SKM-1 (cell line): ENCODE results near the gene GIMAP2.
"Not testable (repeated sequence)": the region's sequence is repeated elsewhere in the genome, so short reads cannot be mapped to it uniquely, and the experiment has no call there.

Experiments
- DNase-seq: peaks from one replicate; lab custom pipeline; 2025; ENCODE audit not compliant: unreplicated experiment; lab: John Stamatoyannopoulos, UW

The GIMAP2 gene

DNA sequence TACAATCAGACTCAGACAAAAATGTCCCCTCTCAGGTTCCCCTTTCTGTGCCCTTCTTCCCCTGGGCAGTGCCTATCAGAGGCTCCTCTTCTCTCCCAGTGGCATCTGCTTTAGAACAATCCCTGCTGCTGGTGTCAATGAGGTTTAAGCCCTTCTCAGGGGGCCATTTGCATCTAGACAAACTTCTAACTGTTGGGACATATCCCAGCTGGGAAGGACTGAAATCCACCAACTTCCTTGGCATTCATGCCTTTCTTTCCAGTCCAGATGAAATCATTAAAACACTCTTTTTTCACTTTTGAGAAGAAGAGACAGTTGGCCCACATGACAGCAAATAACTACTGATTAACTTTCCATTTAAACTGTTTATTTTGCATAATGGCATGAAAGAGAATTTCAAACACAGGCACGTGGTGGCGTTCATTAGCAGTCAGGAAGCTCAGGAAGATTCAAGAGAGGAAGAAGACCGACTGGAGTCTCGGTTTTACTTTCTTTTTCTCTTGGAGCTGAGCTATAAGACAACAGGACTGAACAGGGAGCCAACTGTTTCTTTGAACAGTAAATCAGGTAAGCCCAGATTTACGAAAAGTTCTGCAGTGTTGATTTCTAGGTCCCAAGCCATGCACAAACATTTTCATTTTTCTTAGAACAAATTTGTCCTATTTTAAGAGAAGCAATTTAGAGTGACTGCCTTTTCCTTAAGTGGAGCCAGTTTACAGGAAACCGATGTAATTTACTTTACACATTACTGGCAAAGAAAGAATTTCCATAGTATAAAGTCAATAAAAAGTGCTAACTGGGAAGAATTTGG lies at the start of gene GIMAP2:
Gene GIMAP2, plus strand, starts transcription at position 488 of the 811 bp plus-strand sequence. CDS start 1,354 bp downstream, outside the sequence.
- peak; percentile 30 for DNase-seq

DNA sequence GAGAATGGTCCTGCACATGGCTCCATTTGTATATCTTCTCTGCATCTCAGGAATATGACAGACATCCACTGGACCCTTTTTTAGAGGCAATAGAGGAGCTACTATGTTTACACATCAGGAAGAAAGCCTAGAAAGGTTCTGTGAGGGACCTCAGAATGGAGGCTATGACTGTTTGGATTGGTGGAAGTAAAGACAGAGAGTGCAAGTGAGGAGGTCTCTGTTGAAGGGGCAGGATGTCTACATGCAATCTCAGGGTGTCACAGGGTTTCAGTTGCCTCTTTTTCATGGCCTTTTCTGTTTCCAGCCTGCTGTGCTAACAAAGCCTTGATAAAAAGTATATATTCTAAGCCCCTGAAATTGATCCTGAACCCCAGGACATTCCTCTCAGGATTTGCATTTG lies 43.7 kb upstream of the GIMAP2 start:
- DNase-seq: no peak

DNA sequence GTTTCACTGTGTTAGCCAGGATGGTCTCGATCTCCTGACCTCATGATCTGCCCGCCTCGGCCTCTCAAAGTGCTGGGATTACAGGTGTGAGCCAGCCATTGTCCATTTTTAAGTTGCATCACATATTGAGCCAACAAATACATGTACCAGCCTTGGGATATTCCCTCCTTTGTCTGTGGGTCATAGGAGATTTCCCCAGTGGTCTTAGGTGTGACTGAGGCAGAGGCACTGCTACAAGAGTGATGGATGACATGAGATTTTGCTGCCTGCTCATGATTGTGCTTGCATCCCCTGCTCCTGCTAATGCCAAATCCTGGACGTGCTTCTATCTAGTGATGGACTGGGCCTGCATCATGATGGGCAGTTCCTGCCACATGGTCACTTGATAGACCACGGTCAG lies 42.6 kb upstream of the GIMAP2 start:
- no peak for DNase-seq

DNA sequence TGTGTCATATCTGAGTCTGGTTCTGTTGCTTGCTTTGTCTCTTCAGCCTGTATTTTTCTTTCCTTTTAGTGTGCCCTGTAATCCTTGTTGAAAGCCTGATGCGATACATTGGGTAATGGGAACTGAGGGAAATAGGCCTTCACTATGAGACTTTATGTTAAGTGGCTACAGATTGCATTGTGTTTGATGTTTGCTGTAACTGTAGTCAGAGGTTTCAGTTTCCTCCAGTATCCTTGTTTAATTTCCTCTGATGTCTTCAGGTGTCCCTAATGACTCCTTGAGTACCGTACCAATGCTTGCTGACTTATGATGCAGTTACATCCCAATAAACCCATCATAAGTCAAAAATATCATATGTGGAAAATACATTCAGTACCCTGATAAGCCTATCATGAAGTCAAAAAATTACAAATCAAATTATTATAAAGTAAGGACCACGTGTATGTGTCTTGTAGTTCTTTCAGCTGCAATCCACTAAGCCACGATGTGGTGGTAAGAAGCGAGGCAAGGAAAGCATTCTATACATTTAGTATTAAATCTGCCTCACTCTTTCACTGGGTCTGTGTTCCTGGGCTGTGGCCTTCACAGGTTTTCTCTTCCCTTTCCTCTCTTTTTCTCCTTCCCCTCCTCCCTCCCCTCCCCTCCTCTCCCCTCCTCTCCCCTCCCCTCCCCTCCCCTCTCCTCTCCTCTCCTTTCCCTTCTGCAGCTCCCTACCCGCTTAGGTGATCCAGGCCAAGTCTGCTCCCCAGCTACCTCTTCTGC lies 40.1 kb upstream of the GIMAP2 start:
- no peak for DNase-seq

DNA sequence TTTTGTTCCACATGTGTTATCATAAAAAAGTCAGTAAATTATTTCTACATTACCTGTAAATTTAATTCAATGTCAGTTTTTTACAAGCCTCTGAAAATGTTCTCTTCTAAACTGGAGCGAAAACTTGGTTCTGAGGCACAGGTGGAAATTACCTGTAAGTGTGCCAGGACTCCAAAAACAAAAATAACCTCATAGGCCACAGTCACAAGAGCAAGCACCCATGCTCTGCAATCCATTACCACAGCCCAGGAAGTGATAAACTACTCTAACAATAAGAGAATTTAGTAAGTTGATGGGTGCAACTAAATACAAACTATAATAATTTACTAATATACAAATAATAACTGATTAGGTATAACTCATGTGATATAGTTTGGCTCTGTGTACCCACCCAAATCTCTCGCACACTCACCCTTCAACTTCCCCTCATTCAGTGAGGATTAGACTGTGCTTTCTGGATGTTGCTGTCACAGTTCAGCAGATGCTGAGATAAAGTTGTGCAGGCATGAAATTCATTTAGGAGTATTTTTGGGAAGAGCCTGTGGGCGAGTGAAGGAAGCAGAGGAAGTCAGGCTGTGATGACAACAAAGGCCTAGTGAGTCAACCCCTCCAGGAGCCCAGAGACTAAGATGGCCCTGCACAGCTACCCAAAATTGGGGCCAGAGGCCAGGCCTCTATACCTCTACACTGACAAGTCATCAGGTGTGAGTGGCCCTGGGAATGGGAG lies 37.0 kb upstream of the GIMAP2 start:
- no peak for DNase-seq

DNA sequence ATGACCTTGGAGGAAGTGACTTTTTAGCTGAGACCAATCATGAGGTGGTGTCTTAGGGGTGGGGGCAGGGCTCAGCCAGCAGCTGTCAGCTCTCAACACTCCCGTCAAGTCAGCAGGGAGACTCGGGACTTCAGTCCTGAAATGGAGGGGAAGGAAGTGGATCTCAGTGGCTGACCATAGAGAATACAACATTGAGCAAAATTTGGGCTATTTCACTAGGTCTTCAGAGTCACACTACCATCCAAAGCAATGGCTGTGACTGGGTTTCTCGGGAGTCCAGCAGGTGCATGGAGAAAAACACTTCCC lies 36.5 kb upstream of the GIMAP2 start:
- no peak for DNase-seq

DNA sequence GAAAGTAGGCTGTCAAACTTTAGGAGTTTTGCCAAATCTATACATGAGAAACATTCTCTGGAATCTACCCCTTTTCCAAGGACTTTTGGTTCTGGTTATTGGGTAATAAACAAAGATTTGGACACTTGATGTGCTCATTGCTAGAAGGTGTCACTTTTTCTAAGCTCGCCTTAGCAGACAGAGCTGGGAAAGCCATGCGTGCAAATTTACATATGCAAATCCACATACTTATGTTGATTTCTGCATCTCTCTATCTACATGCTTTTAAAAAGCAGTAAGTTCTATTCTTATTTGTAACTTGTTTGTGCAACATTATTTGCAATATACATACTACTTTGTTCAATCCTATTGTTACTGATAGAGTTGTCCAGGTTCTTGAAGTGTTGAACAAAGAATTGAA lies 30.8 kb upstream of the GIMAP2 start:
- DNase-seq: no peak

DNA sequence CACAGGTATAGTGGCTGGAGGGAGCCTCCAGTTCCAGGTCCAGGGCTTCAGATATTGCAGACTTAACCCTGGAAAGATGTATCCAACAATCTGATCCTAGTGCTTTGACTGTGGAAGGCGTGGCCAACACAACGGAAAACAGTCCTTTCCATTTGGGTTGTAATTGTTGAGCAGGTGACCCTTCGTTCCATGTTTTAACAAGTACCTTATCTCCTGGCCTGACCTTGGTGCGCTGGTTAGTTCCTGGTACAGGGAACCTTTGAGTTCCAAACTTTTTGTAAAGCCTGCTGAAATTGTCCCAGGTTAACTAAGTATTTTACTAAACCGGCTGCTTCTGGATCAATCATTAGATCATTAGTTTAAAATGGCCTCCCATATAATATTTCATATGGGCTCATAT lies 29.5 kb upstream of the GIMAP2 start:
- no peak for DNase-seq

DNA sequence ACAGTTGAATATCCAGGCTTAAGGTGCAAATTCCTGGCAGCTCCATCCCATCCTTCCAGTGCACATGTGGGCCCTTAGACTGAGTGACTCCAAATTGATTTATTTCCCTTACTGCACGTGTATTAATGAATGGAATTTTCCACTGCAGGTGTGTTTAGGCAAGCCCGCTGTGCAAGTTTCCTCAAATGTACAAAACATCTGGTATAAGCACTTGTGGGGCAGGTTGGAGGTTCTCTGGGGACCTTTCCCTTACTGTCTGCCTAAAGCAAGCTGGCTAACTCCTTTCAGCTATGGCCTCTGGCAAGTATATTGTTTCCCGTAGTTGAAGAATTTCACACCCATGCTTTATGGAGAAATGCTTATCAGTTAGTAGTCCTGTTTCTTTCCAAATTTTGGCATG lies 28.0 kb upstream of the GIMAP2 start:
- DNase-seq: no peak

DNA sequence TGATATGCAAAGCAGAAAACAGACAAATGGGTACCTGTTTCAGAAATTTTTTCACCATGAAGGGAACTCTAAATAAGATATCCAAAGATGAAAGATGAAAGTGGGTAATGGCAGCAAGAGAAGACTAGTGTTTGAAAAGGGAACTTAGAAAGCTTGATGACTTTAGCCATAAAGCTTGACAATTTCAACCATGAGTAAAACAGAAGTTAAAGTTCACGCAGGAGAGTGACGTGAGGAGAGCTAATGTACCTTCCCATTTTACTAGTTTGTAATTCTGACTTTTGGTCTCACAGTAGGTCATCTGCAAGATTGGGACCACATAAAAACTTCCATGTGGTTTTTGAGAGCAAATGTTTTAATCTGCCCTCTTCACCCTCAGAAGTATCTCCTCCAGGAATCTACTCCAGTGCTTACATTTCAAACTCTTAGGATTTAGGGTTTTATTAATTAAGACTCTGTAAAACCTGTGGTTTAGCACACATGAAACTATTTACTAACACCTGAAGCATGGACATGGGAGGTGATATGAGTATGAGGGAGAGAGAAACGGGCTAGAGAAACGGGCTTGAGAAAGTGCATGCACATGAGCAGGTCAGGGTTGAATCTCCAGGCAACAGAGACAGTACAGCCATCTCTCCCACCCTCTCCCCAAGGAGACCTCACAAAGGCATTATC lies 24.4 kb upstream of the GIMAP2 start:
- DNase-seq: no peak

DNA sequence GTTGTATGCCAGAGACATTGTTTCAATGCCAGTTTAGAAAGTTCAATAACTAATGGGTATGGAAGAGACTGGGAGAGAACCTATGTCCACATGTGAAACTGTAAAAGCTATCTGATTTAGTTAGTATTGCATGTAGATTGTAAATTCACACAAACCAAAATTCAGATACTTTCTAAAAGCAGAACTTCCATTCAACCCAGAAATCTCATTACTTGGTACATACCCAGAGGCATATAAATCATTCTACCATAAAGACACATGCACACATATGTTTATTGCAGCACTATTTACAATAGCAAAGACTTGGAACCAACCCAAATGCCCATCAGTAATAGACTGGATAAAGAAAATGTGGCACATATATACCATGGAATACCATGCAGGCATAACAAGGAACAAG lies 22.7 kb upstream of the GIMAP2 start:
- not testable (repeated sequence) for DNase-seq

DNA sequence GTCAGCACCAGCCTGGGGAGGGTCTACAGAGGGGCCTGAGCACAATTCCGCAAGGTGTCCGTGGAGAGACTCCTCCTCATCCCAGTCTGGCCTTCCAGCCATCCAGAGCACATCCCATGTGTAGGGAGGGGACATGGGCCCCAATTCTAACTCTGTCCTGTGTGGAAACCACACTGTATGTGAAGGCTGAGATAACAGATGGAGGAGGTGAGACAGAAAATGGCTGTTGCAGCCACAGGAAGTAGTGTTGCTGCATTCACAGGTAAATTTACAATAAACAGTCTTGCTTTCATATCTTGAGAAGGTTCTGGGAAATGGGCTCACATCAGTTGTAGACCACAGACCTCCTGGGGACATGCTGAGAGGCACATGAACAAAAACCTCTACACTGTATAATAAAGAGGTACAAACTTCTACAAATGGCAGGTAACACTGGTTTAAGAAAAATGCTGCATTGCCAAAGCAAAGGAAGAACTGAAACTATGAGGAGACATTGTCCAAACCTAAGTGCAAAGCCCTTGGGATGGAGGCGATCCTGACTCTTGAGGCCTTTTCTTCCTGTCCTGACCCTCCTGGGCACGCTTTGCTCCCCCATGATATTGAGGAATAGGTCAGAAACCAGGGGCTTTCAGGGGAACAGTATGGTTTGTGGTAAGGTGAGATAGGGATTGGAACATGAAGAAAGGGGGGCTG lies 21.6 kb upstream of the GIMAP2 start:
- no peak for DNase-seq

DNA sequence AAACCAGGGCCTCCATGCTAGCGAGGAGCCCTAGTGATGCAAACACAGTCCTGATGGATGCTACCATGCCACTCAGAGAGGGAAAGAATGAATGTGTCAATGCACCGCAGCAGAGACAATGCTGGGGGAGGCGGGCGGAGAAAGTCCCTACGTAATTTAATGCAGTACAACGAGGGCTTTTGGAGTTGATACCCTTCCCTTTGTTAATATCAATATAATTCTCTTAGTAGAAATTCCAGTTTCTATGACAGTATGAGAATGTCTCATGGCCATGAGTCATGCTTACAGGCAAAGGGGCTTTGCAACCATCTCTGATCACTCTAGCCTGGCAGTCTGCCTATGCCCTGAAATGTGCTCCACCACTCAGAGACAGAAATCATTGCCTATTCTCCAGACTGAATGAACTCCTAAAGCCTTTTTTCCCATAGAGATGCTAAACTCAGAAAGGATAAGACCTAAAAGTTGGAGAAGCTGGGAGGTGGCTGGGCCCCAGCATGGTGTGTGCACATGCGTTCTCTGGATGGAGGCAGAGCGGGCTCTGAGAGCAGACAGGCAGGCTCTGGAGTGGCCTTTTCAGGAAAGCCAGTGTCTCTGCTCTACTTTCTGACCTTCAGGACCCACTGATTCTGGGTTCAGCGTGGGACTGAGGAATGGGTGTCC lies 20.3 kb upstream of the GIMAP2 start:
- no peak for DNase-seq

DNA sequence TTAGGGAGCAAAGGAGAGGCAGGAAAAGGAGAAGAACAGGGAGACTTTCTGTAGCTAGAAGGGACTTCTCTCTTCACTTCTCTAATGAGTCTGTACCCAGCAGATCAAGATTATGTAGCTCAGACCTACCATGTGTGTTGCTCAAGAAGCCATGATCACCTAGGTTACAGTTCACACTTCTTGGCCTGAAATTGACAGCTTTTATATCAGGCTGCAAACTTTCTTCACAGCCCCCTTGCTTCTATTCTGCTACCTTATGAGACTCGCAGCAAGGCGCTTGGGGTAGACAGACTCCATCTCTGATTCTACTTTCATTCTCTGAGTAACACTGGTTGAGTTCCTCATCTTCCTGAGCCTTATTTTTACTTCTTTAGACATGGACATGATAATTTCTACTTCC lies 19.6 kb upstream of the GIMAP2 start:
- no peak for DNase-seq

DNA sequence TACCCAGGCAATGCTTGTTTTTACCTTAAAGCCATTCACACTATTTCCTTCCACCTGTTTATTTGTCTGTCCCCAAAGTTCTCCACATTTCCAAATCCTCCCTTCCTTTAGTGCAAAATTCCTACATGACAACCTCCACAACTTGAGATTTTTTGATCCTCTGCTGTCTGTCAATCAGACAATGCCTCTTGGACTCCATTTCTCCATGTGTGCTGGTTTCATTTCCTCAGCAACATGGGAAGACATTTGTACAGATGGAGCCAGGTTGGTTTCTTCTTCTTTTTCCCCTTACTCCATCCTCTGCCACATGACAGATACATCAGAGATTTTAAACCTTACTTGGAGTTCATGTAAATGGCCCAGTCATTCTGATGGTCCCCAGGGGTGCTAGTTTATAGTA lies 19.1 kb upstream of the GIMAP2 start:
- DNase-seq: no peak

DNA sequence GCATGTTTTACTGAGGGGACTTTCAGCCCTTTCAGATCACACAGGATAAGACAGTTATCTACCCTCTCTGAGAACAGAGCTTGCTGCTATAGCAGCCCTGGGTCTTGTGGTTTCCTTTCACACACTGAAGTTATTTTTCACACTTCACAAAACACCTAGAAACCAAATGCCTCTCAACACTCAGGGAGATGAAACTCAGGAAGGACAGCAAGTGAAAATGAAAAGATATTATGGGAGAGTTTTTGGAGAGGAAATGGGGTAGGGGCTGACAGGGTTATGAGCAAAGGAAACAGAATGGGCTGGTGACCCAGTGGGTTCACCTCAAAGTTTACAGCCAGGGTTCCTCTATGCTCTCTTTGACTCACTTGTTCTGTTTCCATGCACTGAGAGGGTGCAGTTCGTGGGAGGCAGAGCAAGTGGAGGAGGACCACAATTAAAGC lies 17.0 kb upstream of the GIMAP2 start:
- no peak for DNase-seq

DNA sequence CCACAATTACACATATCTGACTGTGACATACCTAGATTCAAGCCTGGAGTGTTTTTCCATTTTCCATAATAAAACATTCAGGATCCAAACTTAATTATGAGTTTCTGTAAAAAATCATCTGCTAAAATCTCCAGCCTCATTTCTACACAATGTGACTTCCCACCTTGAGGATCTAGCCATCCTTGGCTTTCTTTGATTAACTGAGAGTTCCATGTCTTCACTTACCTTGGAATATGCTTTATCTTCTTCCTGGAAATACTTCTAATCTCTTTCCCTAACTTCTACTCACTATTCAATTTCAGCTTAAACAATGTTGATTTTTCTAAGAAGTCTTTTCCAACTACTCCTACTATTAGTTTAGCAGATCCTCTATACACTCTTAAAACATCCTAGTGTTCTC lies 16.5 kb upstream of the GIMAP2 start:
- DNase-seq: no peak

DNA sequence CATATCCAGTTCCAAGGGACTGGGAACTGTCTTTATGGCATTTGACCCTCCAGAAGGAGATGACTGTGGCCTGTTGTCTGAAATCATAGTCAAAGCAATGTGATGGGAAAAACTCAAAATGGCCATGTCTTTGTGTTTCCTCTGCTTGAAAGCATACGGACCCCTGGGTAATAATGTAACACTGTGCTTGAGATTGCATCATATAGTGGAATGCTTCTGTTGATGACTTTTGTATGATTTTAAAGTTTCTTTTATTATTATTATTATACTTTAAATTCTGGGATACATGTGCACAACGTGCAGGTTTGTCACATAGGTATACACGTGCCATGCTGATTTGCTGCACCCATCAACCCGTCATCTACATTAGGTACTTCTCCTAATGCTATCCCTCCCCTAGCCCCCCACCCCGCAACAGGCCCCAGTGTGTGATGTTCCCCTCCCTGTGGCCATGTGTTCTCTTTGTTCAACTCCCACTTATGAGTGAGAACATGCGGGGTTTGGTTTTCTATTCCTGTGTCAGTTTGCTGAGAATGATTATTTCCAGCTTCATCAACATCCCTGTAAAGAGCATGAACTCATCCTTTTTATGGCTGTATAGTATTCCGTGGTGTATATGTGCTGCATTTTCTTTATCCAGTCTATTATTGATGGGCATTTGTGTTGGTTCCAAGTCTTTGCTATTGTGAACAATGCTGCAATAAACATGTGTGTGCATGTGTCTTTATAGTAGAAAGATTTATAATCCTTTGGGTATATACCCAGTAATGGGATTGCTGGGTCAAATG lies 13.5 kb upstream of the GIMAP2 start:
- DNase-seq: not testable (repeated sequence)

DNA sequence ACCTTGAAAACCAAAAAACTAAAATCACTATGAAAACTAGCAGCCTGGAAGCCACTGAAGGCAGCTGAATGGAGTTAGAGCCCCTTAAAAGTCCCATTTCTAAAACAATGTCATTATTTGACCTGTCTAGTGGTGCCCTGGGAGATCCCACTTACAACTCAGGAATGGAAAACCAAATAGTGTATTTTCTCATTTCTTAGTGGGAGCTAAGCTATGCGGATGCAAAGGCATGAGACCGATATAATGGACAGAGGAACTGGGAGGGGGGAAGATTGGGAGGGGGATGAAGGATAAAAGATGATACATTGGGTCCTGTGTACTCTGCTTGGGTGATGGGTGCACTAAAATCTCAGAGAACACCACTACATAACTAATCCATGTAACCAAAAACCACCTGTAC lies 9.8 kb upstream of the GIMAP2 start:
- DNase-seq: no peak
